ENCODE measurements around the gene JSRP1.
A peak's percentile ranks its signal among the peaks of the same experiment; 100 is the strongest.
"Not testable (repeated sequence)": the region's sequence is repeated elsewhere in the genome, so short reads cannot be mapped to it uniquely, and the experiment has no call there.

Gene JSRP1

DNA sequence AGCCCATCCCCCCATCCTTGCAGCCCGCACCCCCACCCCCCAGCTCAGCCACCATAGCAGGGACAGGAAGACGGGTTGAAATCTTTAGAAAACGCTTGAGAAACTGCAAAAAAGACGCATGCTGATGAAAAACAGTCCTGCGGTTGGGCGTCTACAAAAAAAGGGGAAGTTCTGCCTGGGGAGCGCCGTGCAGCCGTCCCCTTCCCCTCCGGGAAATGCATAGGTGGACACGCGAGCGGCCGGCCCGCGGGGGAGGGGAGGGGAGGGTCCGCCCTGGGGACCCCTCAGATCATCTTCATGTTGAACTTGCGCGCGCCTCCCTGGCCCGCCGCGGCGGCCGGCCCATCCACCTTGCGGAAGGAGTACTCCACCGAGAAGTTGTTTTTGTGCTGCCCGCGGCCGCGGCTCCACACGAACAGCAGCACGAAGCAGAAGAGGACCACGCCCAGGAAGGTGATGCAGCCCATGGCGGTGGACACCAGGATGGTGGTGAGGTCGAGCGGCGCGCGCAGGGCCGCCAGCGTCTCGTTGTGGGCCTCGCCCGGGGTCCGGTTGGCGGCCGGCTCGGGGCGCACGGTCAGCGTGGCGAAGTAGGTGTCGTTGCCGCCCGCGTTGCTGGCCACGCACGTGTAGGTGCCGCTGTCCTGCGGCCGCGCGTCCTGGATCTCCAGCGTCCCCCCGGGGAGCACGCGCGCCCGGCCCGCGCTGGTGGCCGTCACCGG lies 33.7 kb upstream of the JSRP1 start:
- Histone ChIP-seq H3K27ac (ENCODE audit: low read length) (no peak overlapping the region), H3K36me3 (ENCODE audit: control insufficient read depth, low read depth, low read length) (no peaks in the 10 kb centered on the region), H3K27me3 (ENCODE audit: control insufficient read depth, insufficient read depth, low read length) (peaks cover 88% of the 10 kb centered on the region), H3K4me3 (ENCODE audit: low read length) (peak overlapping the region; percentile 27), H3K4me1 (ENCODE audit: control insufficient read depth, low read depth, low read length) (no peaks in the 10 kb centered on the region), H3K9ac (ENCODE audit: low read length) (no peak overlapping the region), H3K9me3 (ENCODE audit: control insufficient read depth, low read depth, low read length) (no peaks in the 10 kb centered on the region)

DNA sequence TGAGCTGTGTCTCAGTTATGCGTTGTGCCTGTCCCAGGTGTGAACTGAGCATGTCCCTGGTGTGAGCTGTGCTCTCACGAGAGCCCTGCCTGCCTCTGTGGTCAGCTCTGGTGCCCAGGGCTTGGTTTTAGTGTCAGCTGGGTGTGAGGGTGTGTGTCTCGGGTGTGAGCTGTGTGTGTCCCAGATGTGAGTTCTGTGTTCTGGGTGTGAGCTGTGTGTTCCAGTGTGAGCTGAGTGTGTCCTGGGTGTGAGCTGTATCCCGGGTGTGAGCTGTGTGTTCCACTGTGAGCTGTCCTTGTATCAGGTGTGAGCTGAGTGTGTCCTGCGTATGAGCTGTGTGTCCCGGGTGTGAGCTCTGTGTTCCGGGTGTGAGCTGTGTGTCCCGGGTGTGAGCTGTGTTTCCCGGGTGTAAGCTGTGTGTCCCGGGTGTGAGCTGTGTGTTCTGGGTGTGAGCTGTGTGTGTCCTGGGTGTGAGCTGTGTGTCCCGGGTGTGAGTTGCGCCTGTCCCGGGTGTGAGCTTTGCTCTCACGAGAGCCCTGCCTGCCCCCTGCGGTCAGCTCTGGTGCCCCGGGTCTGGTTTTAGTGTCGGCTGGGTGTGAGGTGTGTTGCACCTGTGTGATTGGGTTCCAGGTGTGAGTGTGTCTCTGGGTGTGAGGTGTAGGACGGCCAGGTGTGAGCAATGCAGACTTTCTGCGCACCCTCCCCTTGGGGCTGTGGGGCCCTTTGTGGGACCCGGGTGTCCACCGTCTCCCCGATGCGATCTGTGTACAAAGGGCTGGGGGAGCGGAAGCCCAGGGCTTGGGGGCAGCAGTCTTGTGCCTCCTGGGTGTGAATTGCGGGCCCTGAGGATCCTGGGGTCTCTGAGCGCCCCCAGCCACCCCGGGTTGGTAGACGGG lies 32.8 kb upstream of the JSRP1 start:
- Histone ChIP-seq H3K27me3 (ENCODE audit: control insufficient read depth, insufficient read depth, low read length) (peaks cover 80% of the 10 kb centered on the region), H3K9ac (ENCODE audit: low read length) (no peak overlapping the region), H3K27ac (ENCODE audit: low read length) (no peak overlapping the region), H3K4me1 (ENCODE audit: control insufficient read depth, low read depth, low read length) (no peaks in the 10 kb centered on the region), H3K4me3 (ENCODE audit: low read length) (no peak overlapping the region), H3K9me3 (ENCODE audit: control insufficient read depth, low read depth, low read length) (no peaks in the 10 kb centered on the region), H3K36me3 (ENCODE audit: control insufficient read depth, low read depth, low read length) (no peaks in the 10 kb centered on the region)

GRCh38 chr19:2288338-2288817 lies 32.2 kb upstream of the JSRP1 start:
- H3K27ac ChIP-seq (ENCODE audit: low read length): no peak overlapping the region
- no peak overlapping the region for H3K9ac ChIP-seq (ENCODE audit: low read length)
- no peaks in the 10 kb centered on the region for H3K9me3 ChIP-seq (ENCODE audit: control insufficient read depth, low read depth, low read length)
- no peaks in the 10 kb centered on the region for H3K36me3 ChIP-seq (ENCODE audit: control insufficient read depth, low read depth, low read length)
- no peaks in the 10 kb centered on the region for H3K4me1 ChIP-seq (ENCODE audit: control insufficient read depth, low read depth, low read length)
- peaks cover 73% of the 10 kb centered on the region for H3K27me3 ChIP-seq (ENCODE audit: control insufficient read depth, insufficient read depth, low read length)
- H3K4me3 ChIP-seq (ENCODE audit: low read length): no peak overlapping the region

GRCh38 chr19:2287585-2288337 lies 31.5 kb upstream of the JSRP1 start:
- Histone ChIP-seq H3K4me3 (ENCODE audit: low read length) (no peak overlapping the region), H3K9ac (ENCODE audit: low read length) (no peak overlapping the region), H3K27me3 (ENCODE audit: control insufficient read depth, insufficient read depth, low read length) (peaks cover 74% of the 10 kb centered on the region), H3K27ac (ENCODE audit: low read length) (no peak overlapping the region), H3K4me1 (ENCODE audit: control insufficient read depth, low read depth, low read length) (no peaks in the 10 kb centered on the region), H3K9me3 (ENCODE audit: control insufficient read depth, low read depth, low read length) (no peaks in the 10 kb centered on the region), H3K36me3 (ENCODE audit: control insufficient read depth, low read depth, low read length) (no peaks in the 10 kb centered on the region)

- Histone ChIP-seq H3K4me3 (ENCODE audit: low read length) (no peak overlapping the region), H3K4me1 (ENCODE audit: control insufficient read depth, low read depth, low read length) (no peaks in the 10 kb centered on the region), H3K36me3 (ENCODE audit: control insufficient read depth, low read depth, low read length) (no peaks in the 10 kb centered on the region), H3K9me3 (ENCODE audit: control insufficient read depth, low read depth, low read length) (no peaks in the 10 kb centered on the region), H3K27me3 (ENCODE audit: control insufficient read depth, insufficient read depth, low read length) (peaks cover 74% of the 10 kb centered on the region), H3K27ac (ENCODE audit: low read length) (no peak overlapping the region), H3K9ac (ENCODE audit: low read length) (no peak overlapping the region)
Observed at GRCh38 chr19:2286402-2287140, 30.4 kb upstream of the JSRP1 start.

GRCh38 chr19:2283835-2284507 lies 27.8 kb upstream of the JSRP1 start:
- H3K4me1 ChIP-seq (ENCODE audit: control insufficient read depth, low read depth, low read length): no peaks in the 10 kb centered on the region
- no peak overlapping the region for H3K27ac ChIP-seq (ENCODE audit: low read length)
- H3K9me3 ChIP-seq (ENCODE audit: control insufficient read depth, low read depth, low read length): no peaks in the 10 kb centered on the region
- no peaks in the 10 kb centered on the region for H3K36me3 ChIP-seq (ENCODE audit: control insufficient read depth, low read depth, low read length)
- no peak overlapping the region for H3K9ac ChIP-seq (ENCODE audit: low read length)
- peaks cover 50% of the 10 kb centered on the region for H3K27me3 ChIP-seq (ENCODE audit: control insufficient read depth, insufficient read depth, low read length)
- no peak overlapping the region for H3K4me3 ChIP-seq (ENCODE audit: low read length)

DNA sequence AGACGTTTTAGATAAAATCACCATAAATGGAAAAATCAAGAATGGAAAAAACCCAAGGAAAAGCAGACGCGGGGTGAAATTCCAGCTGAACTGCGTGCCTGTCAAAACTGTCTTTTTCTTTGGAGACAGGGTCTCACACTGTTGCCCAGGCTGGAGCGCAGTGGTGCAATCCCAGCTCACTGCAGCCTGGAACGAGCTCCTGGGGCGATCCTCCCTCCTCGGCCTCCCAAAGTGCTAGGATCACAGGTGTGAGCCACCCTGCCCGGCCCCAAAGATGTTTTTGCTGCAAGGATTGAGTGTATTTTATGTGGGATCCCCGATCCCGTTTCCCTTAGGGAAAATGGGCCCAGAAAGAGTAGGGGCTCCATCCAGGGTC lies 26.6 kb upstream of the JSRP1 start:
- Histone ChIP-seq H3K36me3 (ENCODE audit: control insufficient read depth, low read depth, low read length) (no peaks in the 10 kb centered on the region), H3K4me3 (ENCODE audit: low read length) (peak overlapping the region; percentile 50), H3K27ac (ENCODE audit: low read length) (no peak overlapping the region), H3K9me3 (ENCODE audit: control insufficient read depth, low read depth, low read length) (no peaks in the 10 kb centered on the region), H3K4me1 (ENCODE audit: control insufficient read depth, low read depth, low read length) (no peaks in the 10 kb centered on the region), H3K9ac (ENCODE audit: low read length) (no peak overlapping the region), H3K27me3 (ENCODE audit: control insufficient read depth, insufficient read depth, low read length) (peaks cover 39% of the 10 kb centered on the region)

- Histone ChIP-seq H3K9me3 (ENCODE audit: control insufficient read depth, low read depth, low read length) (no peaks in the 10 kb centered on the region), H3K27me3 (ENCODE audit: control insufficient read depth, insufficient read depth, low read length) (peaks cover 33% of the 10 kb centered on the region), H3K27ac (ENCODE audit: low read length) (no peak within 1 kb of the TSS), H3K9ac (ENCODE audit: low read length) (no peak within 1 kb of the TSS), H3K4me3 (ENCODE audit: low read length) (peak within 1 kb of the TSS; percentile 50), H3K4me1 (ENCODE audit: control insufficient read depth, low read depth, low read length) (no peaks in the 10 kb centered on the region), H3K36me3 (ENCODE audit: control insufficient read depth, low read depth, low read length) (no peaks in the 10 kb centered on the region)
Observed at GRCh38 chr19:2282062-2282861, 26.0 kb upstream of the JSRP1 start, which contains the start of gene PEAK3. Gene PEAK3, minus strand, starts transcription at chr19:2282175. Its CDS starts 1,244 bp downstream, at chr19:2280931.

DNA sequence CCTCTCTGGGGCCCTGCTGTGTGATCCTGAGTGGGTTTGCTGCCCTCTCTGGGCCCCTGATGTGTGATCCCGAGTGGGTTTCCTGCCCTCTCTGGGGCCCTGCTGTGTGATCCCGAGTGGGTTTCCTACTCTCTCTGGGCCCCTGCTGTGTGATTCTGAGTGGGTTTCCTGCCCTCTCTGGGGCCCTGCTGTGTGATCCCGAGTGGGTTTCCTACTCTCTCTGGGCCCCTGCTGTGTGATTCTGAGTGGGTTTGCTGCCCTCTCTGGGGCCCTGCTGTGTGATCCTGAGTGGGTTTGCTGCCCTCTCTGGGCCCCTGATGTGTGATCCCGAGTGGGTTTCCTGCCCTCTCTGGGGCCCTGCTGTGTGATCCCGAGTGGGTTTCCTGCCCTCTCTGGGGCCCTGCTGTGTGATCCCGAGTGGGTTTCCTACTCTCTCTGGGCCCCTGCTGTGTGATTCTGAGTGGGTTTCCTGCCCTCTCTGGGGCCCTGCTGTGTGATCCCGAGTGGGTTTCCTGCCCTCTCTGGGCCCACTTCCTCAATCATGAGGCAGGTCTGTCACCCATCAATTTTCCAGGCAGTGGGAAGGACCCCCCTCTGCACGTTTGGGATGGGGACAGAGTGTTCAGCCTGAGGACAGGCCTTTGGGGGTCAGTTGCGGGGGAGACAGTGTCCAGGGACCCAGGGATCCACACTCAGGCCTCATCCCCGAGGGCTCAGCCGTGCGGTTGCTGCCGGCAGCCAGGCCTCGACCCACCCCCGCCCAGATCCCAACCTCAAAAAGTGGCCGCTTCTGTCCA lies 25.2 kb upstream of the JSRP1 start:
- H3K9me3 ChIP-seq (ENCODE audit: control insufficient read depth, low read depth, low read length); H3K36me3 ChIP-seq (ENCODE audit: control insufficient read depth, low read depth, low read length); H3K27ac ChIP-seq (ENCODE audit: low read length); H3K4me1 ChIP-seq (ENCODE audit: control insufficient read depth, low read depth, low read length); H3K9ac ChIP-seq (ENCODE audit: low read length): not testable (repeated sequence)
- Histone ChIP-seq H3K4me3 (ENCODE audit: low read length) (peak overlapping the region; percentile 50), H3K27me3 (ENCODE audit: control insufficient read depth, insufficient read depth, low read length) (peaks cover 25% of the 10 kb centered on the region)
